Measurements from ENCODE around the gene PDS5B. TPM values are rescaled to one million over a fixed set of nuclear protein-coding genes. Genes with fewer than 3 reads are reported as not detected.

Gene PDS5B
- total and polyA plus RNA-seq, 10 of the 15 experiments (the other 5 are each of a cell fraction or from before 2014, with no cell fraction given): 15.4 to 55.3 (median 30.7) TPM

- TF ChIP-seq SKIL (IDR thresholded peaks at IDR 0.05; ENCODE audit: low read depth, poor library complexity, severe bottlenecking): no peak
- TF ChIP-seq MEF2A (IDR thresholded peaks at IDR 0.05; ENCODE audit: insufficient read depth, low read depth, low read length): no peak
- TF ChIP-seq YY1 (IDR thresholded peaks at IDR 0.05; ENCODE audit: low read depth, low read length): no peak
- no peak; the same call in 1 of the 2 replicates for TF ChIP-seq RB1 (IDR thresholded peaks at IDR 0.05; ENCODE audit: borderline replicate concordance)
- TF ChIP-seq NFXL1 (IDR thresholded peaks at IDR 0.05; ENCODE audit: borderline replicate concordance): no peak
- TF ChIP-seq KDM1A (IDR thresholded peaks at IDR 0.05; ENCODE audit: borderline replicate concordance): no peak
- TF ChIP-seq NBN (IDR thresholded peaks at IDR 0.05): 0 out of 2 replicates have a peak, but pooled peaks have one; percentile 28
- TF ChIP-seq ATF3 (IDR thresholded peaks at IDR 0.05; ENCODE audit: borderline replicate concordance, extremely low read depth, low read depth, low read length): no peak
- 0 out of 2 replicates have a peak, but pooled peaks have one; percentile 19 for TF ChIP-seq NR2F1 (conservative IDR thresholded peaks at IDR 0.05)
- peak; percentile 44; the same call in 1 of the 2 replicates for TF ChIP-seq NKRF (conservative IDR thresholded peaks at IDR 0.05)
- TF ChIP-seq SREBF1 (IDR thresholded peaks at IDR 0.05; ENCODE audit: low read length): no peak
- no peak for TF ChIP-seq STAT3 (IDR thresholded peaks at IDR 0.05; ENCODE audit: low read depth, low read length)
- no peak; the same call in 1 of the 2 replicates for TF ChIP-seq MAX (IDR thresholded peaks at IDR 0.05; ENCODE audit: low read depth, low read length)
- no peak for TF ChIP-seq IRF3 (IDR thresholded peaks at IDR 0.05)
- TF ChIP-seq SIN3A (IDR thresholded peaks at IDR 0.05; ENCODE audit: low read depth, low read length): no peak
- no peak for TF ChIP-seq REST (IDR thresholded peaks at IDR 0.05; ENCODE audit: low read depth, low read length)
- no peak for TF ChIP-seq KAT2A (conservative IDR thresholded peaks at IDR 0.05; ENCODE audit: control insufficient read depth, low read depth, low read length)
Measured at GRCh38 chr13:32587011-32587810, 959 bp downstream of the PDS5B start (continued).

Measured in GM12878 (cell line).